HG03159 (cell line): ENCODE measurements around the gene ZNF280B.

Source experiments
- ATAC-seq: cut with Tn5 transposase; IDR thresholded peaks from one replicate; pipeline ENCODE4 v1.9.1; 2021; ENCODE audit warnings: mild to moderate bottlenecking, moderate library complexity; ENCODE audit not compliant: unreplicated experiment

ZNF280B gene

GRCh38 chr22:22508274-22509176, at the start of gene ZNF280B:
ZNF280B (minus strand) TSS chr22:22508742; CDS start chr22:22489398, 19,344 bp downstream.
- peak; percentile 93 for ATAC-seq

GRCh38 chr22:22556995-22557925, 48.7 kb upstream of the ZNF280B start:
- no peak for ATAC-seq

GRCh38 chr22:22556578-22556977, 48.0 kb upstream of the ZNF280B start:
- ATAC-seq = no peak

GRCh38 chr22:22555596-22555995, 47.1 kb upstream of the ZNF280B start:
- no peak for ATAC-seq

GRCh38 chr22:22554587-22555284, 46.2 kb upstream of the ZNF280B start:
- ATAC-seq = no peak

GRCh38 chr22:22553735-22554586, 45.4 kb upstream of the ZNF280B start:
- no peak for ATAC-seq

GRCh38 chr22:22553141-22553540, 44.6 kb upstream of the ZNF280B start:
- no peak for ATAC-seq

GRCh38 chr22:22552630-22553029, 44.1 kb upstream of the ZNF280B start:
- no peak for ATAC-seq

- no peak for ATAC-seq
These were observed 42.4 kb upstream of the ZNF280B start for GRCh38 chr22:22550789-22551434.

- ATAC-seq = no peak
These were observed 40.4 kb upstream of the ZNF280B start for GRCh38 chr22:22548910-22549309.

- no peak for ATAC-seq
These were observed 39.8 kb upstream of the ZNF280B start for GRCh38 chr22:22548317-22548716.

- no peak for ATAC-seq
These were observed 39.3 kb upstream of the ZNF280B start for GRCh38 chr22:22547692-22548300.

GRCh38 chr22:22547226-22547625, 38.7 kb upstream of the ZNF280B start:
- no peak for ATAC-seq

- no peak for ATAC-seq
These were observed 37.9 kb upstream of the ZNF280B start for GRCh38 chr22:22546490-22546889.

GRCh38 chr22:22545084-22545483, 36.5 kb upstream of the ZNF280B start:
- no peak for ATAC-seq

- no peak for ATAC-seq
These were observed 29.9 kb upstream of the ZNF280B start for GRCh38 chr22:22538226-22538989.

- ATAC-seq = no peak
These were observed 28.4 kb upstream of the ZNF280B start for GRCh38 chr22:22536916-22537315.

- ATAC-seq = no peak
These were observed 28.0 kb upstream of the ZNF280B start for GRCh38 chr22:22536515-22536914.
